Fibroblast of the aortic adventitia (primary cell): Measurements from ENCODE around the gene USF3. TPM values are rescaled to one million over a fixed set of nuclear protein-coding genes. Genes with fewer than 3 reads are reported as not detected.

Source experiments
- DNase-seq: peaks from one replicate; pipeline ENCODE4 v3.0.0-alpha.2; 2010; ENCODE audit warnings: low read depth
- H3K4me3 ChIP-seq: 2 replicates; pipeline ENCODE4 v1.5.1; 2011; ENCODE audit warnings: low read depth, mild to moderate bottlenecking, control low read depth, low read length, moderate library complexity
- total RNA-seq: library from RNA; depleted of rRNA; stranded (reverse); fragments of >200 nt; gene quantifications from 2 replicates; pipeline ENCODE4 v1.2.3, GENCODE V29; 2012; ENCODE audit warnings: low replicate concordance
- TF ChIP-seq, protein P1 (sequence below): IDR thresholded peaks from 2 replicates; pipeline ENCODE4 v1.5.1; 2011; ENCODE audit warnings: mild to moderate bottlenecking, low read length, control low read depth, inconsistent platforms; ENCODE audit not compliant: insufficient read depth

The USF3 gene
- total RNA-seq, 1 donor, result 12.9 TPM

DNA sequence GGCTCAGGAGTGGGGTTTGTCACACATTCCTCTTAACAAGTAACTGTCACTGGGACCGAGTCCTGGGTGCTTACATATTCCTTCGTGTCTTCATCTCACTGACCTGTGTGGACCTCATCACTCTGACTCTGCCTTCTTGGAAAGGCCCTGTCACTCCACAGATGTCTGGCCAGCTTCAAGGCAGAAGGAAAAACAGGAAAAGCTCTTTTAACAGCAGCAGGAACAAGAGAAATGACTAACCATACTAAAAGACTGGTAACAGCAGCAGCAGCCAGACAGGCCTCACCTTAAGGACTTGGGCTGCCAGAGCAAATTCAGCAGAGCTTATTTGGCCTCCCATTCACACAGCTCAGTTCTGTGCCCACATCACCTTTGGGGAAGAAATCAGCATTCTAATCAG lies 68.1 kb downstream of the USF3 start:
- no peak overlapping the region for H3K4me3 ChIP-seq
- DNase-seq, result no peak
- TF ChIP-seq, protein P1, sequence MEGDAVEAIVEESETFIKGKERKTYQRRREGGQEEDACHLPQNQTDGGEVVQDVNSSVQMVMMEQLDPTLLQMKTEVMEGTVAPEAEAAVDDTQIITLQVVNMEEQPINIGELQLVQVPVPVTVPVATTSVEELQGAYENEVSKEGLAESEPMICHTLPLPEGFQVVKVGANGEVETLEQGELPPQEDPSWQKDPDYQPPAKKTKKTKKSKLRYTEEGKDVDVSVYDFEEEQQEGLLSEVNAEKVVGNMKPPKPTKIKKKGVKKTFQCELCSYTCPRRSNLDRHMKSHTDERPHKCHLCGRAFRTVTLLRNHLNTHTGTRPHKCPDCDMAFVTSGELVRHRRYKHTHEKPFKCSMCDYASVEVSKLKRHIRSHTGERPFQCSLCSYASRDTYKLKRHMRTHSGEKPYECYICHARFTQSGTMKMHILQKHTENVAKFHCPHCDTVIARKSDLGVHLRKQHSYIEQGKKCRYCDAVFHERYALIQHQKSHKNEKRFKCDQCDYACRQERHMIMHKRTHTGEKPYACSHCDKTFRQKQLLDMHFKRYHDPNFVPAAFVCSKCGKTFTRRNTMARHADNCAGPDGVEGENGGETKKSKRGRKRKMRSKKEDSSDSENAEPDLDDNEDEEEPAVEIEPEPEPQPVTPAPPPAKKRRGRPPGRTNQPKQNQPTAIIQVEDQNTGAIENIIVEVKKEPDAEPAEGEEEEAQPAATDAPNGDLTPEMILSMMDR, result no peak

DNA sequence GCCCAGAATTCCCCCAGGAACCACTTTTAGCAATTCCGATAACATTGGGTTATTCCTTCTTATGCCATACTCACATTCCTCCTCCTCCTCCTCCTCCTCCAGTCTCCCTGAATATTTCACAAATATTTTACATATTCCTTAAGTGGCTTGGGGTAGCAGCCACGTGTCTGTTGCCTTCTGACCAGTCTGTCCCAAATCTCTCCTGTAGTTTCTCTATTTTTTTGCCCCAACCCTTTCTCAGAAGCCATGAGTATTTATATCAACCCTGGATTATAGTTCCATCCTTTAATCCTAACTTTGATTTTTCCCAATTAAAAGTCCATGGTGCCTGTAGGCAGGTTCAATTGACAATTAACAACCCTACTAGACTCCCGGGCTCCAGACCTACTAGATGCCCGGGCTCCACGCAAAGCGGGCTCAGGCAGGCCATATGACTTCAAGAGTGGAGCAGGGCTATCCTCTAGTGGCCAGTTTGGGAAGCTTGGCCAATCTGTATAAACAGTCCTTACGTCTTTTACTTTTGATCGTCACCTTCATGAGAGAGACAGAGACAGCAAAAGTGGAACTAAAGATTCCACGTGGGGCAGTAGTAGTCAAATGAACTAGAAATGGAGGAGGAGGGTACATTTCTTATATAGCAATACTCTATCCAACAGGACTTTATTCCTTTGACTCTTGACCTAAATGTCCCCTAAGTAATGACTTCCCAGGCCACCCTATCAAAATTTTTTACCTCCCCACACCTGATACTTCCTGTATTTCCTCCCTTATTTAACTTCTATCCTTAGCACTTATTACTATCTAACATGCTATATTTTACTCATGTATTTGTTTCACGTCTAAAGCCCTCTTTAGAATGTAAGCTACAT lies 69.7 kb downstream of the USF3 start:
- DNase-seq, result peak; percentile 67
- H3K4me3 ChIP-seq, result peak overlapping the region; percentile 11
- TF ChIP-seq, protein P1, result peak; percentile 97

DNA sequence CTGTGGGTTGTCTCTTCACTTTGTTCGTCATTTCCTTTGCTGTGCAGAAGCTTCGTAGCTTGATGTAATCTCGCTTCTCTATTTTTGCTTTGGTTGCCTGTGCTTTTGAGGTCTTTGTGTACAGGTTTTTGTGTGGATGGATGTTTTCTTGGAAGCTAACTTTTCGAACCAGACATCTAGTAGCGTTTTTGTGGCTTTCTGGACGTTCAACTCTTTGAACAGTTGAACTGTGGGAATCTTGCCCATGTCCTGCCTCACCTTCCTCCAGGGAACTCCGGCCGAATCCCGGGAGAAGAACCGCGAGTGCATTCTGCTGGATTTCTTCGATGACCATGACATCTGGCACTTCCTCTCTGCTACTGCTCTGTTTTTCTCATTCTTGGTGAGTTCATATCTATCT lies 70.6 kb downstream of the USF3 start:
- no peak overlapping the region for H3K4me3 ChIP-seq
- DNase-seq, result no peak
- TF ChIP-seq, protein P1, result no peak

DNA sequence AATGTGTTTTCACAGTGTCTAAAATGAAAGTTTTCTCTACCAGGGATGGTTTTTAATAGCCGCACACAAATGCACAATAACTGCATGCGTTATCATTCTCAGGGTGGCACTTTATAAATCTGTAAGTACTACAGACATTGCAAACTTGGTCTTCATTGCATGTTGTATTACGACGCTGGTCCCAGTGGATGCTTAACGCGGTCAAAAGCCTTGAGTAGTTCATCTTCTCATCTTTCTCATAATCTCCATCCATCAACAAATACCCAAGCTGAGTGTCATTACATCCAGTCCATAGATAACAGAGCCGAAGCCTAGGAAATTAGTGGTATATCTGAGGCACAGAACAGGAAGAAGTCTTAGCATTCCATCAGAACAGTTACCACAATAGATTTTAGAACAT lies 72.6 kb downstream of the USF3 start:
- H3K4me3 ChIP-seq, result peak overlapping the region; percentile 7
- TF ChIP-seq, protein P1, result no peak
- DNase-seq, result no peak

GRCh38 chr3:113623324-113623723 lies 73.1 kb downstream of the USF3 start:
- TF ChIP-seq, protein P1, result peak; percentile 37
- DNase-seq, result no peak
- H3K4me3 ChIP-seq, result peak overlapping the region; percentile 7

DNA sequence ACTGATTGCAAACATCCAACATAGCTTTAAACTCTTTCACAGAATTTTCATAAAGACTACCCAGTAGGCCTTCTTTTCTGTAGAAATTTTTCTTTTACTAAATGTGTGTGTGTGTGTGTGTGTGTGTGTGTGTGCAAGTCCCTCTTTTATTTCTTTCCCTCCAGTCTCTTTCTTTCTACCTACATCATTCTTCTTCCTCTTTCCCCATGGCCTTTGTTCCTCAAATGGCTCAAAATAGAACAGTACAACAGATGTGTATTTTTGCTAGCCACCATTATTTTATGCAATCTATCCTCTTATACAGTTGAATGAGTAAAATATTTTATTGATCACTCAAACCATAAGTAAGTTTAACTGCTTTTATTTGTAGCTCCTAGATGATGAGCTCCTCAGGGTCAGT lies 76.4 kb downstream of the USF3 start:
- no peak for DNase-seq
- TF ChIP-seq, protein P1, result no peak
- no peak overlapping the region for H3K4me3 ChIP-seq
